LNCaP clone FGC (cell line): ENCODE results near the gene KRTAP12-2.

Source experiments
- DNase-seq: peaks from one replicate; pipeline ENCODE4 v3.0.0-alpha.2; 2011; ENCODE audit warnings: low read depth
- H3K4me3 ChIP-seq: 2 replicates; pipeline ENCODE4 v1.5.1; 2011; ENCODE audit warnings: mild to moderate bottlenecking, low read depth, low read length, control low read depth
- TF ChIP-seq, protein P1 (sequence below): IDR thresholded peaks from 2 replicates; pipeline ENCODE4 v1.5.1; 2012; ENCODE audit warnings: mild to moderate bottlenecking; ENCODE audit not compliant: control insufficient read depth, insufficient read depth; ENCODE audit errors: extremely low read depth

KRTAP12-2 gene

DNA sequence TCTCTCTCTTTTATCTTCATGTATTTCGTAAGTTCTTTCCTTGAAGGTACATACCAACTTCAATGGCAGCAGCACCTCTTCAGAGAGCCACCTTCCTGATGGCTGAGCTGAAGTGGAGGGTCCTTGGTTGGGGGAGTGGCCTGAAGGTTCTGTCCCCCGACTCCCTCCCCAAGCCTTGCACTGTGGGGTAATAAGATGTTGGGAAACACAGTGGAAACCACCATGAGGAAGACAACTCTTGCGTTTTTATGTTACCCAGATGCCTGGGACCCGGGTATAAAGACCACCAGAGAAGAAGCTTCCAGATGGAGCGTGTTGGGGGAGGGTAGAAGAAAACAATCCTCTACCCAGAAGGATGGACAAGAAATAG, 8.2 kb downstream of the KRTAP12-2 start:
- TF ChIP-seq, protein P1, sequence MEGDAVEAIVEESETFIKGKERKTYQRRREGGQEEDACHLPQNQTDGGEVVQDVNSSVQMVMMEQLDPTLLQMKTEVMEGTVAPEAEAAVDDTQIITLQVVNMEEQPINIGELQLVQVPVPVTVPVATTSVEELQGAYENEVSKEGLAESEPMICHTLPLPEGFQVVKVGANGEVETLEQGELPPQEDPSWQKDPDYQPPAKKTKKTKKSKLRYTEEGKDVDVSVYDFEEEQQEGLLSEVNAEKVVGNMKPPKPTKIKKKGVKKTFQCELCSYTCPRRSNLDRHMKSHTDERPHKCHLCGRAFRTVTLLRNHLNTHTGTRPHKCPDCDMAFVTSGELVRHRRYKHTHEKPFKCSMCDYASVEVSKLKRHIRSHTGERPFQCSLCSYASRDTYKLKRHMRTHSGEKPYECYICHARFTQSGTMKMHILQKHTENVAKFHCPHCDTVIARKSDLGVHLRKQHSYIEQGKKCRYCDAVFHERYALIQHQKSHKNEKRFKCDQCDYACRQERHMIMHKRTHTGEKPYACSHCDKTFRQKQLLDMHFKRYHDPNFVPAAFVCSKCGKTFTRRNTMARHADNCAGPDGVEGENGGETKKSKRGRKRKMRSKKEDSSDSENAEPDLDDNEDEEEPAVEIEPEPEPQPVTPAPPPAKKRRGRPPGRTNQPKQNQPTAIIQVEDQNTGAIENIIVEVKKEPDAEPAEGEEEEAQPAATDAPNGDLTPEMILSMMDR: no peak
- DNase-seq: no peak
- no peak overlapping the region for H3K4me3 ChIP-seq

- DNase-seq: no peak
These were observed 8.8 kb downstream of the KRTAP12-2 start, which contains the start of gene KRTAP12-3 for GRCh38 chr21:44657635-44658540. Gene KRTAP12-3 (plus strand): TSS chr21:44657932. CDS start chr21:44657980, 48 bp downstream.

DNA sequence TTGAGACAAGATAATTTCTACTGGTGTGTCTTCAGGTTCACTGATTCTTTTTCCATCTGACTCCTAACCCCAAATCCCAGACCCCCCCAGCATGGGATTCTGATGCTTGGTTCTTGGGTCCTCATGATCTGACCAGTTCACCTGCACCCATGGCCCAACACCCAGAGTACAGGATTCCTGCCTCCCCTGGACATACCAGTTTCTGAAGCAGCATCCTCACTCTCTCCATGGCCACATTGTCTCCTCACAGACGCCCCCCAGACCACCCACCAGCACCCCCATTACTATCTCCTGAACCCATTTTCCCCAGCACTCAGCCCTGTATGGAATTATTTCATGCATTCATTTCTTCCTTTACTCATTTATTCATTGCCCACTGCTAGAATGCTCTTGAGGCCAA, 9.9 kb downstream of the KRTAP12-2 start:
- DNase-seq: no peak
- TF ChIP-seq, protein P1: no peak
- no peak overlapping the region for H3K4me3 ChIP-seq

More at GRCh38 chr21:44657635-44658540, 8.8 kb downstream of the KRTAP12-2 start, which contains the start of gene KRTAP12-3:
- TF ChIP-seq, protein P1: no peak
- H3K4me3 ChIP-seq: no peak within 1 kb of the TSS

DNA sequence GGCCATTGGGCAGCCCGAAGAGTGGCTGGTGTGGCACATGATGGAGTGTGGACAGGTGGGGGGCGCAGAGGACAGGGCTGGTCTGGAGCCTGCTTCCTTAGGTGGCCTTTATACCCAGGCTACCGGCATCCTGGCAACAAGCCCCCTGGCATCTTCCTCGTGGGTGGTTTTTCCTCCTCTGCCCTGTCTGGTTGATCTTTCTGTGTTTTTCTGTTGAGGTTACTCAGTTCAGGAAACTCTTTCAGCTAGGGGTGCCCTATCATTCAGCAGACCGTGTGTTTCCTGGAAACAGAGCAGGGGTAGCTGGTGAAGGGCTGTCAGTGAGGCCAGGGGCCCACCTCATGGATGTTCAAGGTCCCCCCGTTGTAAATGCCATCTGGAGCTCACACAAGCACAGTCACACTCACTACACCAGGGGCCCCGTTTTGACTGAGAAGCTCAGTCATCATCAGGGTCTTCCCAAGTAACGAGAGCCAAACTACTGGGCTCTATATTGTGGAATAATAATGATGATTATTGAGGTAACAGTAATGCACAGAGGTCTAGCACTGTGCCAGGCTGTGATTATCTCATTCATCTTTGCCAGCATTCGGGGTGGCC, 12.1 kb downstream of the KRTAP12-2 start, which contains the start of gene KRTAP12-4:
Gene KRTAP12-4, minus strand, starts transcription at position 84 of the 600 bp plus-strand sequence. Its CDS starts 45 bp downstream, at position 39.
- no peak for DNase-seq
- TF ChIP-seq, protein P1: no peak
- H3K4me3 ChIP-seq: no peak within 1 kb of the TSS

DNA sequence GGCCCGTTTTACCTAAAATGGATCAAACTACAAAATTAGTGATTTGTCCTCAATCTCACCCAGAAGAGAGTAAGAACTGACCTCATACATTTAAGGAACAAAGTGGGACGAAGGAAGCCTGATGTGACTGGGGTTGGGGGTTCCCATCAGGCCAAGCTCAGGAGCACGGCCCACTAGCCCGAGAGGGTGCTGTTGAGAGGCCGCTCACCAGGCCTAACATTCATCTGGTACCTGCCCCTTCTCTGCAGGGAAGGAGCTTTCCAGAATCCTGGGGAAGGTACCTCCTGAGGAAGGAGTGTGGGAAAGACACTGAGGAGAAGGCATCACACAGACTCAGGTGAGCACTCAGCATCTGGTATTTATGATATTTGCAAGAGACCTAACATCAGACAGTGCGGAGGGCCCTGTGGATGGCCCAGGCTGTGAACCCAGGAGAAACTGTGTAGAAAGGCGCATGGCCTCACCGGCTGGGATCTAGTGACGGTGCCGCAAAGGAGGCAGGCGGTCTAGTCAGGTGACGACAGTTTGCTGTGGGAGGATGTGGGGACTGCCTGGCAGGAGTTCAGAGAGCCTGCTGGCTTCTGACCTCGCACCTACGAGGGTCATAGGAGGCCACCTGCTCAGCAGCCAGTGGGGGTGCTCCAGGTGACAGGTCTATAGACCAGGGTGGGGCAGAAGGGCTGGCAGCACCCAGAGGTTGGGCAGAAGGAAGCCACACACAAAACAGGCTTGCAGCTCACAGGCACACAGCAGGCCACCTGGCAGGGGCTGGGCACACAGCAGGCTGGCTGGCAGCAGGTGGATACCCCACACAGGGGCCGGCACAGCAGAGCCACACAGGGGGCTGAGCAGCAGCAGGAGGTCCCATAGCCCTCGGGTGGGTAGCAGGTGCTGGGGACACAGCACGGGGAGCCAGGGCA, 12.8 kb downstream of the KRTAP12-2 start:
- TF ChIP-seq, protein P1: no peak
- DNase-seq: no peak
- no peak overlapping the region for H3K4me3 ChIP-seq

DNA sequence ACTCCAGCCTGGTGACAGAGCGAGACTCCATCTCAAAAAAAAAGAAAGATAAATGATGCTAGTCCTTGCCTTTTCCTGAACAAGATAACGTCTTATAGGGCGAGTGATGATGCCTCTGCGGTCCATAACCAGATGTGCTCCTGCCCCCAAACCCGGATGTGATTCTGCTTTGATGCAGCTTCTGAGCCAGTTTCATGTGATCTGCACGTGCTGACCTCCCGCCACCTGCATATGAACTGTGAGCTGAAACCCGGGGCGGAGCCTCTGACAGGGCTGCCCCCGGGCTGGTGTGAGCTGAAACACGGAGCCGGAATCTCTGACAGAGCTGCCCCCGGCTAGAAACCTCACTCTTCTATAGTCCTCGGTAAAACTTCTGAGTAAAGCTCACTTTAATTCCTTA, 13.6 kb downstream of the KRTAP12-2 start:
- DNase-seq: no peak
- no peak overlapping the region for H3K4me3 ChIP-seq
- TF ChIP-seq, protein P1: no peak
